T-helper 9 cell (primary cell): ENCODE data around the gene ORM1.

ENCODE experiments used
- DNase-seq: peaks from one replicate; pipeline ENCODE4 v3.0.0-alpha.2; 2020

ORM1 gene

GRCh38 chr9:114367772-114368569 lies 45.1 kb downstream of the ORM1 start:
- no peak for DNase-seq

GRCh38 chr9:114369216-114370130 lies 46.6 kb downstream of the ORM1 start:
- DNase-seq: no peak

- no peak for DNase-seq
These were observed 47.5 kb downstream of the ORM1 start for GRCh38 chr9:114370251-114370967.

GRCh38 chr9:114370968-114371320 lies 48.0 kb downstream of the ORM1 start:
- no peak for DNase-seq

GRCh38 chr9:114371343-114371944 lies 48.5 kb downstream of the ORM1 start:
- no peak for DNase-seq

GRCh38 chr9:114371973-114372917 lies 49.3 kb downstream of the ORM1 start:
- DNase-seq: no peak

GRCh38 chr9:114372921-114373448 lies 50.1 kb downstream of the ORM1 start:
- peak; percentile 75 for DNase-seq

GRCh38 chr9:114373960-114374730 lies 51.2 kb downstream of the ORM1 start:
- no peak for DNase-seq

- DNase-seq: no peak
These were observed 52.0 kb downstream of the ORM1 start for GRCh38 chr9:114374936-114375335.

GRCh38 chr9:114375386-114376175 lies 52.7 kb downstream of the ORM1 start:
- DNase-seq: no peak
